Cardiac septum (tissue), 1 donor: Measurements from ENCODE around the gene SLC16A11. TPM values are rescaled to one million over a fixed set of nuclear protein-coding genes. Genes with fewer than 3 reads are reported as not detected.
"Not testable (repeated sequence)": the region's sequence is repeated elsewhere in the genome, so short reads cannot be mapped to it uniquely, and the experiment has no call there.

Source experiments
- DNase-seq: peaks from one replicate; pipeline ENCODE4 v3.0.0-alpha.2; 2020; ENCODE audit warnings: low spot score
- intact Hi-C: fragments of 100-400 bp; cut with DNase I; formaldehyde crosslinking; loops from one replicate; pipeline ENCODE4 v1.14.0; 2022
- long read RNA-seq: library from polyadenylated mRNA; unstranded; transcript quantifications from one replicate; pipeline ENCODE4 v2.0.0, GENCODE V29; 2021
- total RNA-seq: library from RNA; stranded (reverse); fragmentation: NEBNext Ultra II Directional; extraction: Animal tissue kit (Norgen Biotek cat#: 25700); gene quantifications from one replicate; pipeline ENCODE4 v1.2.1, GENCODE V29; 2021
- donor health status: DM: no; HTN: no; CAD: no.

SLC16A11 gene, protein sequence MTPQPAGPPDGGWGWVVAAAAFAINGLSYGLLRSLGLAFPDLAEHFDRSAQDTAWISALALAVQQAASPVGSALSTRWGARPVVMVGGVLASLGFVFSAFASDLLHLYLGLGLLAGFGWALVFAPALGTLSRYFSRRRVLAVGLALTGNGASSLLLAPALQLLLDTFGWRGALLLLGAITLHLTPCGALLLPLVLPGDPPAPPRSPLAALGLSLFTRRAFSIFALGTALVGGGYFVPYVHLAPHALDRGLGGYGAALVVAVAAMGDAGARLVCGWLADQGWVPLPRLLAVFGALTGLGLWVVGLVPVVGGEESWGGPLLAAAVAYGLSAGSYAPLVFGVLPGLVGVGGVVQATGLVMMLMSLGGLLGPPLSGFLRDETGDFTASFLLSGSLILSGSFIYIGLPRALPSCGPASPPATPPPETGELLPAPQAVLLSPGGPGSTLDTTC
- 1.1 TPM for total RNA-seq
- long read RNA-seq, partial matches to known transcripts, result 0 of 2 reads
- long read RNA-seq, other reads (novel, unspliced or antisense), result 1 of 2 reads

DNA sequence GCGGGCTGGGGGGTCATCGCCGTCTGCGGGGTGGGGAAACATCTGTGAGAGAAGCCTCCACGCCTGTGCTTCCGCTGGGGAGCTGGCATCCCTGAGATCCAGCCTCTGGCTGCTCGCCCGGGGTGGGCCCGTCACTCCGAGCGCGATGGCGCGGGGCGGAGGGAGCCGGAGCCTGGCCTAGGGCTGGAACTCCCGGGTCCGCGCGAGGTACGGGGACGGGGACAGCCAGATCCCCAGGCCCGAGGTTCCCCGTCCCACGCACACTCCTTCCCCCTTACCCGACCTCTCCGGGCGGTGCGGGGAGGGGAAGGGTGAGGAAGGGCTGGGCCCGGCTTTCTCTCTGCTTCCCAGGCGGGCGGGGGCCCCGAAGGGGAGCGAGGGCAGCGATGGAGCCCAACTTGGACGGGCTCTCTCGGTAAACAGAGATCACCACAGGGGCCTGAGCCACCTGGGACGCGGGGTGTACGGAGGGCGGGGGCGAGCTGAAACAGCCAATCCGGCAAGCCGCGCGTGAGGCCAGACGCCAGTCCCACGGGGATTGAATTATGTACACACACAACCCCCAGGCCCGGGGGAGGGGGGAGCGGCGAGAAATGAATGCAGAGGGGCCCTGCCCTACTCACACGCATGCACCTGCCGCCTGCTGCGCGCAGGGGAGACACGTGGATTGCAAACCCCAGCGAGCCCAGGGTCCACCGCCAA, at the start of gene SLC16A11:
SLC16A11 (minus strand) TSS at position 596 of the 702 bp plus-strand sequence; CDS start at position 17, 579 bp downstream.
- intact Hi-C loops, result no loop called here
- no peak for DNase-seq

DNA sequence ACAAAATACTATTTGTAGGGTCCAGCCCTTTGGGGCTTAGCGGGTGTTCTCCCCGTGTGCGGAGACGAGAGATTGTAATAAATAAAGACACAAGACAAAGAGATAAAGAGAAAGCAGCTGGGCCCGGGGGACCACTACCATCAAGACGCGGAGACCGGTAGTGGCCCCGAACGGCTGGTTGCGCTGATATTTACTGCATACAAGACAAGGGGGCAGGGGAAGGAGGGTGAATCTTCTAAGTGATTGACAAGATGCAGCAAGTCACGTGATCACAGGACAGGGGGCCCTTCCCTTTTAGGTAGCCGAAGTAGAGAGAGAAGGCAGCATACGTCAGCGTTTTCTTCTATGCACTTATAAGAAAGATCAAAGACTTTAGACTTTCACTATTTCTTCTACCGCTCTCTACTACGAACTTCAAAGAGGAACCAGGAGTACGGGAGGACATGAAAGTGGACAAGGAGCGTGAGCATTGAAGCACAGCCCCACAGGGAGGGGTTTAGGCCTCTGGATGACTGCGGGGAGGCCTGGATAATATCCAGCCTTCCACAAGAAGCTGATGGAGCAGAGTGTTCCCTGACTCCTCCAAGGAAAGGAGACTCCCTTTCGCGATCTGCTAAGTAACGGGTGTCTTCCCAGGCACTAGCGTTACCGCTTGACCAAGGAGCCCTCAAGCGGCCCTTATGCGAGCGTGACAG, 47.6 kb upstream of the SLC16A11 start:
- peak; percentile 26 for DNase-seq
- intact Hi-C loops, result not testable (repeated sequence)

DNA sequence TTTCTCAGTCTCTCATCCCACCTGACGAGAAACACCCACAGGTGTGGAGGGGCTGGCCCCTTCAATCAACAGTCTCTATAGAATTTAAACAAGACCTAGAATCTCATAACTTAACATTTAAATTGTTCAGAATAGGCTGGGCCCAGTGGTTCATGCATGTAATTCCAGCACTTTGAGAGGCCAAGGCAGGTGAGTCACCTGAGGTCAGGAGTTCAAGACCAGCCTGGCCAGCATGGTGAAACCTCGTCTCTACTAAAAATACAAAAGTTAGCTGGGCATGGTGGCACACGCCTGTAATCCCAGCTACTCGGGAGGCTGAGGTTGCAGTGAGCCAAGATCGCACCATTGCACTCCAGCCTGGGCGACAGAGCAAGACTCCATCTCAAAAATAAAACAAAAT, 45.7 kb upstream of the SLC16A11 start:
- peak; percentile 33 for DNase-seq
- intact Hi-C loops, result not testable (repeated sequence)

DNA sequence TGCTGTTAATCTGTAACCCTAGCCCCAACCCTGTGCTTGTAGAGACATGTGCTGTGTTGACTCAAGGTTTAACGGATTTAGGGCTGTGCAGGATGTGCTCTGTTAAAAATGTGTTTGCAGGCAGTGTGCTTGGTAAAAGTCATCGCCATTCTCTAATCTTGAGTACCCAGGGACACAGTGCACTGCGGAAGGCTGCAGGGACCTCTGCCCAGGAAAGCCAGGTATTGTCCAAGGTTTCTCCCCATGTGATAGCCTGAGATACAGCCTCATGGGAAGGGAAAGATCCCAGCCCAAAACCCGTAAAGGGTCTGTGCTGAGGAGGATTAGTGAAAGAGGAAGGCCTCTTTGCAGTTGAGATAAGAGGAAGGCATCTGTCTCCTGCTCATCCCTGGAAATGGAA, 44.5 kb upstream of the SLC16A11 start:
- DNase-seq, result peak; percentile 6
- intact Hi-C loops, result not testable (repeated sequence)

DNA sequence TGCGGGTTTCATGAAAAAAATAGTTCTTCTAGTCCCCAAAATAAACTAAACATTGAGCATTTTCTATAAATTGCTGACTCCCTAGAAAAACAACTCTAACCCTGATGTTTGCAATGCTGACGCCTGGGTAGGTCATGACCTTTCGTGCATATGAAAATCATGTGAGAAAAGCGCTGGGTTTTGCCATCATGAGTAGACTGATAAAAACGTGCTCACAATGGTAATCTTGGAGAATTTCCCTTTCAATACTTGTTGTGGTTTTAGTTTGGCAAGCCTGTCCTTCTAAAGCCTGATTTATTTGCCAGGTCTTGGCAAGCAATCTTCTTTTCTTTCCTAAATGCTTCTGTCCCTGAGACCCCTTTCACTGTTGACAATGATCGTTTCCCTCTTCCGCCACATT, 40.2 kb upstream of the SLC16A11 start:
- intact Hi-C loops, result no loop called here
- DNase-seq, result no peak

DNA sequence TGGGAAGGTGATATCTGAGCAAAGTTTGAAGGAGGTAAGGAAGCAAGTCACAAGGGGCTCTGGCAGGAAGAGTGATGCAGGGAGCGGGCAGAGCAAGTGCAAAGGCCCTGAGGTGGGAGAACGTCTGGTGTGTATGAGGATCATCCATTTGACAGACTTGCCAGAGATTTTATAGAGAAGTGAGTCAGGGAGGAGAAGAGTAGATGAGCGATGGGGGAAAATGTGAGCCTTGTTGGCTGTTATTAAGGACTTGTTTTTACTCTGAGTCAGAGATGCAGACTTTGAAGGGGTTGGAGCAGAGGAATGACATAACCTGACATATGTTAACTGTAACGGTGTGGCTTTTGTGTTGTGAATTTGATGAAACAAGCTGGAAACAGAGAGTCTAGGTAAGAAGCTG, 39.7 kb upstream of the SLC16A11 start:
- intact Hi-C loops, result no loop called here
- no peak for DNase-seq

DNA sequence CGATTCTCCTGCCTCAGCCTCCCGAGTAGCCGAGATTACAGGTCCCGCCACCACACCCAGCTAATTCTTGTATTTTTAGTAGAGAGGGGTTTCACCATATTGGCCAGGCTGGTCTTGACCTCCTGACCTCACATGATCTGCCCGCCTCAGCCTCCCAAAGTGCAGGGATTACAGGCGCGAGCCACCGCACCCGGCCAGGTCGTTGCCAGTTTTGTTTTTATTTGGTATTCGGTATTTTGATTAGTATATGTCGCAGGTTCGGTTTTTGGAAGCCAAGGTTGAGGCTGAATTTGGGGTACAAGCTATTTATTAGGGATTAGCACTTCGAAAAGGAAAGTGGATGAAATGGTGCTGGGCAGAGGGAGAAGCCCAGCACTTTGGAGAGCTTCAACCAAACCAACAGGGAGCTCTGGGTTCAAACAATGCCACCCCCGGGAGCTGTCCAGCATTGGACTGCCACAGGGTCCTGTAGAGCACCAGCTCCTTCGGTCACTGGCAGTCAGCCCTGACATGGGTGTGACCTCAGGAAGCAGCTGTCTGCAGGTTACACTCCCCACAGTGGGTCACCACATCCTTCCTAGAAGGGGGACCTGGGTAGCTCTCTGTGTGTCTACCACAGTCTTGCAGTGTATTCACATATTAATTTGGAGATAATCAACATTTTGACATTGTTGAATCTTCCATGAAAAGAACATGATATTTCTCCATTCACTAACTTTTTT, 37.6 kb upstream of the SLC16A11 start:
- peak; percentile 57 for DNase-seq
- intact Hi-C loops, result no loop called here

DNA sequence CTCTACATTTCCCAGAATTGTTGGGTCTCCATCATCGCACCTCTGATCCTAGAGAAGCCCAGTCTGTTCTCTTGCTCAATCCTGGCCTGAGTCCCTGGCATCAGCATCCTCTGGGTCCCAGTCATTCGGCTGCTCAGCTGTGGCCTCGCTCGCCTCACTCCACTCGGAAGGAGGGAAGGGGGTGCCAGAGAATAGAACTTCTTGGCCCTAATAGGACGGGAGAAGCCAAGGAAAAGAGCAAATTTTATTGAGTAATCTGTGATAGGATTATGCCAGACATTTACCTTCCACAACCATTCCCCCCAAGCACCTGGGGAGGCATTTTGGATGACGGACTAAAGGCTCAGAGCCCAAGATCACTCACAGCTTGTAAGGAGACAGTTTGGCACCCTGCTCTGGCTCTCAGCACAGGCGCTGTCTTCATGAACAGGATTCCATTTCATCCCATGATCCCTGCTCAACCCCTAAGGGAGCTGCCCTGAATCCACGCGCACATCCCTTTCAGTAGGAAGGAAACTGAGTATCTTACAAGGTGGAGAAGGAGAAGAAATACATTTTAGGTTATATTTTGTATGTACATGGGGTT, 36.7 kb upstream of the SLC16A11 start:
- intact Hi-C loops, result no loop called here
- peak; percentile 73 for DNase-seq

DNA sequence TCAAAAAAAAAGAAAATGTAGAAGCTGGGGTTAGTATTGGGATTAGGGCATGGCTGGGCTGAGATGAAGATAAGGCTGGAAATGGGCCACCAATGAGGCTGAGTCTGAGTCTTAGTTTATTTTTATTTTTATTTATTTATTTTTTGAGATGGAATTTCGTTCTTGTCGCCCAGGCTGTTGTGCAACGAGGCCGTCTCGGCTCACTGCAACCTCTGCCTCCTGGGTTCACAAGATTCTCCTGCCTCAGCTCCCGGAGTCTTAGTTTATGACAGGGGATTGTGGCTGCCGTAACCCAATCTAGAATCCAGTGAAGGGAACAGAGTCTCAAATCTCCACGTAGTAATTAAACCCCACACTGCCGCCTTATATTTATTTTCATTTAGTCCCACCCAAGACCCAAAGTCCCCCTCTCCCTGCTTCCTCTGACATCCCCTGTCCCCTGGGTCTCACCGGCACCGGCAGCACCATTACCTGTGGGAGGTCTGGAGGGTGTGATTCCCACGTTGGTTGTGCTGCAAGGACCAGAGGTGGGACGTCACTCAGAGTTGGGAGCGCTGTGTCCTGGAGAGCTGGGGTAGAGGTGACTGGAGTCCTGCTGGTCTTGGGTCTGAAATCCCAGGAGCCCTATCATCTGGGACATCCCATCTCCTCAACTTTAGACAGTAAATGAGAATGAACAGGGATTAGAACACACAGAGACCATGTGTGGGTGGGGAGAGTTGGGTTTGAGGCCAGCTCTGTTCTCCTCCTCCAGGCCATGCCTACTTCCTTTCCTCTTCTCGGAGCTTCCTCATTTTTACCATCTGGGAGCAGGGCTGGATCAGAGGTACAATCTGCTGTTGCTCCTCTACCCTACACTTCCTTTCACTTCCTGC, 35.9 kb upstream of the SLC16A11 start, which contains the start of gene CLEC10A:
CLEC10A (minus strand) TSS at position 671 of the 875 bp plus-strand sequence. CDS start 1,439 bp downstream, outside the sequence.
- intact Hi-C loops, result no loop called here
- peak; percentile 39 for DNase-seq

DNA sequence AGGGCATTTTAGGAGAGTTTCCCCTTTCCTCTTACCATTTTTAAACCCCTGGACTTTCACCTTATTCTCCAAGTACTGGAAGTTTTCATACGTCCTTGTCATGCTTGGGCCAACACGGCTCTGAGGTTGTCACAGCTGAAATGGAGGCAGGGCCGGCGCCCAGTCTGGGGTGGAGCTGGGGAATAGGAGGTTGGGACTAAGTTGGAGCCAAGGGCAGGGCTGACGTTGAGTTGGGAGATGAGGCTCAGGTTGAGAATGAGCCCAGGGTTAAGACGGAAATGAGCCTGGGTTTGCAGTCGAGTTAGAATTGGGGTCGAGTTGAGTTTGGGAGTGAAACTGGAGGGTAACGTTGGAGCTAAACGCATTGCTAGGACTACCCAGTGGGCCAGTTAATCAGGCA, 34.8 kb upstream of the SLC16A11 start:
- DNase-seq, result no peak
- intact Hi-C loops, result no loop called here

DNA sequence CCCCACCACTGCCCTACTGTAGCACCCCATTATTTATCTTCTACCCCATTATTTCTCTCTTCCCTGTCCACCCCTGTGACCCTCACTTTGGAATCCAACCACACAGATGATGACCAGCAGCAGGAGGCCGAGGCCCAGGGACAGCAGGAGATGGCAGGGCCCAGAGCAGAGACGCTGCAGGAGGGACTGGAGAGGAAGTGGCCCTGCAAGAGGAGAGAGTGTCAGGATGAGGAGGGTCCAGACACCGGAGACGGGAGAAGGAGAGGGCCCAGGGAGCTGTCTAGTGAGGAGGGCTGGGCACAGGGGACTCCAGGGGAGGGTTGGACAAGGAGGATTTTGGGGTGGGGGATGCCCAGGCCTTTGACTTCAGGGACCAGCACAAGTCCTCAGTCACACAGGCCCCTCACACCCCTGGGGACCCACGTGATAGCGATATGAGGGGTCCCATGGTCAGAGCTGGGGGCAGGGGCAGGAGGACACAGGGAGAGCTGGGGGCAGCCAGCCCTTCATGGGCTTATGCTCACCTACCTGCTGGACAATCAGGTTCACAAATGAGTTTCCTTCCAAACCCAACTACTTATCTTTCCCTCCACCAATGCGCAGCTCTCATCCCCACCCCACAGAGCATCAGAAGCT, 34.1 kb upstream of the SLC16A11 start:
- DNase-seq, result peak; percentile 44
- intact Hi-C loops, result no loop called here

DNA sequence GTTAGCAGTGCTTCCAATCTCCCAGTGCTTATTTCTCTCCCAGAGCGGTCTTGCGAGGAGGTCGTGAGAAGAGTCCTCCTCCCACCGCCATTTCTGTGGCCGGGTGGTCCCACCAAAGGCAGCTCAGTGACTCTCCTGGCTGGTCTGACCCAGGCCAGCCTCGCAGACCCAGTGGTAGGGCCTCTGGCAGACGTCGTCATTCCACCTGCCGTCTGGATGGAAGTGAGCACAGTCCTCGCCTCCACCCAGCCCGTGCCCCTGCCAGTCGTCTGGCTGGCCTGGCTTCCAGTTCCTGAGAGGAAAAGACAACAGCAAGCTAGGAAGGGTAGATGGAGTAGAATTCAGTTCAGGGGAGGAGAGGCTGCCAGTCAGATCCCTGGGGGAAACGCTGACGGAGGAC, 31.0 kb upstream of the SLC16A11 start:
- intact Hi-C loops, result no loop called here
- peak; percentile 57 for DNase-seq

DNA sequence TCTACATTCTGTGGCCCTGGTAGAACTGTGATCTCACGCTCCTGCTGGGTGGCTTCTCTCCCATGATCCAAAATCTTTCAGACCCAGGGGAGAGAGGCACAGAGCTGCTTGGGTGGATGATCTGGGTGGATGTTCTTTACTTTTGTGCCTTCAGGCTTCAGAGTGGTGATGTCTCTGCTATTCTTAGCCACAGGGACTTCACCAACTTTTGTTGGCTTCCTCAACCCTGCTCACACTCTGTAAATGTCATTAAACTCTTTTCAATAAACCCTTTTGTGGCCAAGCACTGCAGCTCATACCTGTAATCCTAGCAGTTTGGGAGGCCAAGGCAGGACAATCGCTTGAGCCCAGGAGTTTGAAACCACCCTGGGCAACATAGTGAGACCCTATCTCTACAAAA, 28.5 kb upstream of the SLC16A11 start:
- intact Hi-C loops, result no loop called here
- no peak for DNase-seq

DNA sequence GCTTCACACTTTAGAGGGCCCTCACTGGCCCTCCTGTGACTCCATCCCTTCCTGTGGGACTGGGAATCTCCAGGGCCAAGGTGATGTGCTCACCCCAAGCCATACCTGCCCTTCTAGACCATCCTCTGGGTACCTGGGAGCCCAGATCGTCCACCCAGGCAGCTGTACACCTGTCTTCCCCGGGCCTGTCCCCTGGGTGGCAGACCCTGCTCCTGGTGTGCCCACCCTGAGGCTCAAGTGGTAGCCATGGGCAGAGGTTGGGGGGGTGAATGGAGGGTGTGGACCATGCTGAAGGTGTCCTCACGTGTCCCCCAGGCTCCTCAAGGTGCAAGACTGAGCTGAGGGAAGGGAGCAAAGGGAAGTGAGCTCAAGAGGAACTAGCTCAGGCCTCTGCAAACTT, 26.8 kb upstream of the SLC16A11 start:
- intact Hi-C loops, result no loop called here
- no peak for DNase-seq

DNA sequence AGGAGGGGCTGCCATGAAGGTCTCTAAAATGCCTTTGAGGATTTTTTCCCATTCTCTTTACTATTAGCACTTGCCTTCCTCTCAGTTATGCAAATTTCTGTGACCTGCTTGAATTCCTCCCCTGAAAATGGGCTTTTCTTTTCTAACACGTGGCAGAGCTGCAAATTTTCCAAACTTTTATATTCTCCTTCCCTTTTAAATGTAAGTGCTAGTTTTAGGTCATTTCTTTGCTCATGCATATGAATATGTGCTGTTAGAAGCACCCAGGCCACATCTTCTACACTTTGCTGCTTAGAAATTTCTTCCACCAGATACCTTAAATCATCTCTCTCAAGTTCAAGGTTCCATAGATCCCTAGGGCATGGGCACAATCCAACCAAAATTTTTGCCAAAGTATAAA, 24.4 kb upstream of the SLC16A11 start:
- no peak for DNase-seq

DNA sequence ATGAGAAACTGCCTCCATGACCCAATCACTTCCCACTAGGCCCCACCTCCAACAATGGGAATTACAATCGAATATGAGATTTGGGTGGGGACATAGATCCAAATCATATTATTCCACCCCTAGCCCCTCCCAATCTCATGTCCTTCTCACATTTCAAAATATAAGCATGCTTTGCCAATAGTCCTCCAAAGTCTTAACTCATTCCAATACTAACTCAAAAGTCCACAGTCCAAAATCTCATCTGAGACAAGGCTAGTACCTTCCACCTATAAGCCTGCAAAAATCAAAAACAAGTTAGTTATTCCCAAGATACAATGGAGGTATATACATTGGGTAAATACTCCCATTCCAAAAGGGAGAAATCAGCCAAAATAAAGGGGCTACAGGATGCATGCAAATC, 23.3 kb upstream of the SLC16A11 start:
- no peak for DNase-seq
- intact Hi-C loops, result no loop called here

More for the DNA sequence above, 24.4 kb upstream of the SLC16A11 start:
- intact Hi-C loops, result no loop called here

DNA sequence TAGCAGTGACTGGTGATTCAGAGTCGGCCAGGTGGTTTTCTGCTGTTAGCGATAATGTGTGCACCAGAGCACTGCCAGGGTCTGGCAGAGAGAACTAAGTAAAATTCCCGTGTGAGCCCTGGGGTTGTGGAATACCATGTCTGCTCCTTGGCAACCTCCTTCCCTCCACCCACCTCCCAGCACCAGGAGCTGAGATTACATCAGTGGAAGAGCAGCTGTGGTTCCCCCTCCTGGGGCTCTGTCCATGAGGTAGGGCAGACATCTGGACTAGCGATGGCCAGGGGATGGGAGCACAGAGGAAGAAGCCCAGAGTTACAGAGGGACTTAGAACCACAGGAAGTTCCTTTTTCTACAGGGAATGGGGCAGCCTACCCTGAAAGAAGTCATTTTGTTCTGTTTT, 20.4 kb upstream of the SLC16A11 start:
- DNase-seq, result no peak
- intact Hi-C loops, result no loop called here
